Skeletal muscle tissue (tissue), 4 donors: ENCODE results near the gene TJP1. TPM values are rescaled to one million over a fixed set of nuclear protein-coding genes. Genes with fewer than 3 reads are reported as not detected.
"Not testable (repeated sequence)": the region's sequence is repeated elsewhere in the genome, so short reads cannot be mapped to it uniquely, and the experiment has no call there.

ENCODE experiments used
- H3K27ac ChIP-seq: one replicate; pipeline ENCODE4 v1.7.0; 2013; ENCODE audit warnings: mild to moderate bottlenecking, low read depth, low read length, inconsistent platforms
- H3K27me3 ChIP-seq, 3 donors: one replicate each; pipeline ENCODE4 v1.7.0; 2013; ENCODE audit warnings: low read length in 3 of 3; ENCODE audit not compliant: control insufficient read depth in 3 of 3, insufficient read depth in 3 of 3
- H3K36me3 ChIP-seq, 3 donors: one replicate each; pipeline ENCODE4 v1.7.0; 2013; ENCODE audit warnings: low read length in 3 of 3; ENCODE audit not compliant: control insufficient read depth in 3 of 3, insufficient read depth in 3 of 3
- H3K4me1 ChIP-seq, 3 donors: one replicate each; pipeline ENCODE4 v1.7.0; 2013; ENCODE audit warnings: low read length in 3 of 3, mild to moderate bottlenecking in 3 of 3; ENCODE audit not compliant: control insufficient read depth in 3 of 3, insufficient read depth in 3 of 3
- H3K4me3 ChIP-seq, 3 donors: one replicate each; pipeline ENCODE4 v1.7.0; 2013; ENCODE audit warnings: low read length in 3 of 3
- H3K9ac ChIP-seq, 3 donors: one replicate each; pipeline ENCODE4 v1.7.0; 2013; ENCODE audit warnings: low read length in 3 of 3, mild to moderate bottlenecking in 3 of 3, moderate library complexity in 2 of 3, low read depth in 1 of 3
- H3K9me3 ChIP-seq, 3 donors: one replicate each; pipeline ENCODE4 v1.7.0; 2013; ENCODE audit warnings: low read length in 3 of 3; ENCODE audit not compliant: control insufficient read depth in 3 of 3
- total RNA-seq: library from RNA; depleted of rRNA; stranded (reverse); fragments of >200 nt; gene quantifications from one replicate; pipeline ENCODE4 v1.2.3, GENCODE V29; 2014
- donor health status: Osteomylitis.

Gene TJP1
- total RNA-seq, 1 donor from 2014 or later = 53.2 TPM

GRCh38 chr15:29773000-29773399 is 49.3 kb downstream of the TJP1 start:
- no peaks in the 10 kb centered on the region for H3K4me1 ChIP-seq

GRCh38 chr15:29770796-29771195 is 51.5 kb downstream of the TJP1 start:
- Histone ChIP-seq H3K36me3 (peaks cover 11 to 23% (median 13%) of the 10 kb centered on the region in 3 donors), H3K4me1 (no peaks in the 10 kb centered on the region), H3K9me3 (no peaks in the 10 kb centered on the region), H3K27ac (no peak overlapping the region), H3K27me3 (no peaks in the 10 kb centered on the region), H3K4me3 (no peak overlapping the region), H3K9ac (no peak overlapping the region)

More at GRCh38 chr15:29773000-29773399, 49.3 kb downstream of the TJP1 start:
- Histone ChIP-seq H3K9me3 (no peaks in the 10 kb centered on the region), H3K27me3 (no peaks in the 10 kb centered on the region), H3K9ac (no peak overlapping the region), H3K36me3 (peaks cover 7 to 20% (median 12%) of the 10 kb centered on the region in 3 donors), H3K27ac (no peak overlapping the region), H3K4me3 (no peak overlapping the region)

GRCh38 chr15:29765898-29766527 is 56.3 kb downstream of the TJP1 start:
- H3K27ac ChIP-seq = no peak overlapping the region

GRCh38 chr15:29765234-29765841 is 56.9 kb downstream of the TJP1 start:
- Histone ChIP-seq H3K4me3 (no peak overlapping the region), H3K9ac (no peak overlapping the region), H3K9me3 (no peaks in the 10 kb centered on the region), H3K27me3 (no peaks in the 10 kb centered on the region), H3K4me1 (no peaks in the 10 kb centered on the region), H3K36me3 (peaks cover 14 to 49% (median 20%) of the 10 kb centered on the region in 3 donors), H3K27ac (no peak overlapping the region)

More at GRCh38 chr15:29765898-29766527, 56.3 kb downstream of the TJP1 start:
- H3K9me3 ChIP-seq = no peaks in the 10 kb centered on the region
- H3K27me3 ChIP-seq = no peaks in the 10 kb centered on the region
- no peaks in the 10 kb centered on the region for H3K4me1 ChIP-seq
- H3K4me3 ChIP-seq = no peak overlapping the region
- no peak overlapping the region for H3K9ac ChIP-seq
- H3K36me3 ChIP-seq = peaks cover 14 to 45% (median 19%) of the 10 kb centered on the region in 3 donors

GRCh38 chr15:29759596-29759995 is 62.7 kb downstream of the TJP1 start:
- Histone ChIP-seq H3K27ac (no peak overlapping the region), H3K27me3 (no peaks in the 10 kb centered on the region), H3K4me1 (no peaks in the 10 kb centered on the region), H3K9me3 (no peaks in the 10 kb centered on the region), H3K36me3 (peaks cover 7 to 32% (median 16%) of the 10 kb centered on the region in 3 donors), H3K4me3 (no peak overlapping the region), H3K9ac (no peak overlapping the region)

- no peak overlapping the region for H3K27ac ChIP-seq
Measured at GRCh38 chr15:29756358-29757267, 65.7 kb downstream of the TJP1 start.

GRCh38 chr15:29754009-29754408 is 68.3 kb downstream of the TJP1 start:
- not testable (repeated sequence) for H3K9me3 ChIP-seq, H3K4me1 ChIP-seq, H3K9ac ChIP-seq, H3K27ac ChIP-seq, H3K36me3 ChIP-seq, H3K4me3 ChIP-seq, H3K27me3 ChIP-seq

More at GRCh38 chr15:29756358-29757267, 65.7 kb downstream of the TJP1 start:
- peaks cover 7 to 27% (median 13%) of the 10 kb centered on the region in 3 donors for H3K36me3 ChIP-seq
- no peaks in the 10 kb centered on the region for H3K4me1 ChIP-seq
- no peaks in the 10 kb centered on the region for H3K9me3 ChIP-seq
- no peaks in the 10 kb centered on the region for H3K27me3 ChIP-seq
- no peak overlapping the region for H3K4me3 ChIP-seq
- H3K9ac ChIP-seq = peak overlapping the region in 1 of 3 donors; percentile 12

GRCh38 chr15:29753506-29753905 is 68.8 kb downstream of the TJP1 start:
- H3K9ac ChIP-seq = no peak overlapping the region
- peaks cover 0 to 10% (median 0%) of the 10 kb centered on the region in 3 donors for H3K36me3 ChIP-seq
- no peak overlapping the region for H3K4me3 ChIP-seq
- H3K27ac ChIP-seq = no peak overlapping the region
- H3K27me3 ChIP-seq = no peaks in the 10 kb centered on the region
- no peaks in the 10 kb centered on the region for H3K9me3 ChIP-seq
- no peaks in the 10 kb centered on the region for H3K4me1 ChIP-seq

- no peaks in the 10 kb centered on the region for H3K4me1 ChIP-seq
- no peak overlapping the region for H3K27ac ChIP-seq
- H3K27me3 ChIP-seq = no peaks in the 10 kb centered on the region
- no peak overlapping the region for H3K4me3 ChIP-seq
- no peak overlapping the region for H3K9ac ChIP-seq
- no peaks in the 10 kb centered on the region for H3K9me3 ChIP-seq
- peaks cover 0 to 10% (median 0%) of the 10 kb centered on the region in 3 donors for H3K36me3 ChIP-seq
Measured at GRCh38 chr15:29750754-29751153, 71.5 kb downstream of the TJP1 start.
